Measurements from ENCODE around the gene ADD1. TPM values are rescaled to one million over a fixed set of nuclear protein-coding genes. Genes with fewer than 3 reads are reported as not detected.
"Not testable (repeated sequence)": the region's sequence is repeated elsewhere in the genome, so short reads cannot be mapped to it uniquely, and the experiment has no call there.

The ADD1 gene
- total and polyA plus RNA-seq, 8 donors = 70.9 to 160 (median 92.0) TPM

DNA sequence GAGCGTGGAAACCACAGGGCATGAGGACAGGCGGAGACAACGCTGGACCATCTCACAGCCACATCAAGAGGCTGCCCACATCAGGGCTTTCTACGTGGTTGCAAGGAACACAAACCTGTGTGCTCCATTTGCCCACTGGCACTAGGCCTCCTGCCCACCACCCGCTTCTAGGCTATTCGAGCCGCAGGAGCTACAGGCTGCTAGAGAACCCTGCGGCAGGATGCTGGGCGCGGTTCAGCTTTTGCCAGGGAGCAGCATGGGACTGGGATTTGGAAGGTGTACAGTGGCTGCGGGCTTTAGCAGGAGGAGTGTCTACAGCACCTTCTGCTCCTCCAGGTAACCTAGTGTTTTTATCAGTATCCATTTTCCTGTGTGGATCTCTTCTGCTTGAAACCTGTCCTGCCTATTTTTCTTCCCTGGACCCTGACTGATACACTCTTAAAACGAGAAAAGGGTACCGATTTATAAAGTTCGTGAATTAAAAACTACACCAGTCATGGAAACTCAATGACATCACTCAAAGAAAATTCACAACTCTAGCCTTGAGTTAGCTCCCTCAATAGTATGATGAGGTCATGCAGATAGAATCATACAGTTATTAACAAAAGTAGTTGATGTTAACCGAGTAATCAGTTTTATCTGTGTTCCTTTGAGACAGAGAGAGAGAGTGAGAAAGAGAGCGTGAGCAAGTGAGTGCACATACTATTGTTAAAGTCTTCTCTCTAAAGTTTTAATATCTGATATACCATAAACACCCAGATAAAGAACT lies 106.8 kb downstream of the ADD1 start:
- peak in 2 of 6 donors; percentile 17 to 36 for DNase-seq
- ATAC-seq = no peak
- intact Hi-C loops (cut with DNase I) = no loop called here
- no peaks in the 10 kb centered on the region for H3K27me3 ChIP-seq
- TF ChIP-seq, protein P1, sequence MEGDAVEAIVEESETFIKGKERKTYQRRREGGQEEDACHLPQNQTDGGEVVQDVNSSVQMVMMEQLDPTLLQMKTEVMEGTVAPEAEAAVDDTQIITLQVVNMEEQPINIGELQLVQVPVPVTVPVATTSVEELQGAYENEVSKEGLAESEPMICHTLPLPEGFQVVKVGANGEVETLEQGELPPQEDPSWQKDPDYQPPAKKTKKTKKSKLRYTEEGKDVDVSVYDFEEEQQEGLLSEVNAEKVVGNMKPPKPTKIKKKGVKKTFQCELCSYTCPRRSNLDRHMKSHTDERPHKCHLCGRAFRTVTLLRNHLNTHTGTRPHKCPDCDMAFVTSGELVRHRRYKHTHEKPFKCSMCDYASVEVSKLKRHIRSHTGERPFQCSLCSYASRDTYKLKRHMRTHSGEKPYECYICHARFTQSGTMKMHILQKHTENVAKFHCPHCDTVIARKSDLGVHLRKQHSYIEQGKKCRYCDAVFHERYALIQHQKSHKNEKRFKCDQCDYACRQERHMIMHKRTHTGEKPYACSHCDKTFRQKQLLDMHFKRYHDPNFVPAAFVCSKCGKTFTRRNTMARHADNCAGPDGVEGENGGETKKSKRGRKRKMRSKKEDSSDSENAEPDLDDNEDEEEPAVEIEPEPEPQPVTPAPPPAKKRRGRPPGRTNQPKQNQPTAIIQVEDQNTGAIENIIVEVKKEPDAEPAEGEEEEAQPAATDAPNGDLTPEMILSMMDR (IDR thresholded peaks at IDR 0.05) = no peak
- H3K9me3 ChIP-seq = no peaks in the 10 kb centered on the region
- H3K27ac ChIP-seq = no peak overlapping the region
- no peak for FAIRE-seq
- 93 to 94% methylated on average over 16 of the region's 16 CpGs for WGBS, 2 donors
- H3K4me3 ChIP-seq = no peak overlapping the region
- no peaks in the 10 kb centered on the region for H3K4me1 ChIP-seq
- peaks cover 5 to 79% (median 50%) of the 10 kb centered on the region in 3 donors for H3K36me3 ChIP-seq

DNA sequence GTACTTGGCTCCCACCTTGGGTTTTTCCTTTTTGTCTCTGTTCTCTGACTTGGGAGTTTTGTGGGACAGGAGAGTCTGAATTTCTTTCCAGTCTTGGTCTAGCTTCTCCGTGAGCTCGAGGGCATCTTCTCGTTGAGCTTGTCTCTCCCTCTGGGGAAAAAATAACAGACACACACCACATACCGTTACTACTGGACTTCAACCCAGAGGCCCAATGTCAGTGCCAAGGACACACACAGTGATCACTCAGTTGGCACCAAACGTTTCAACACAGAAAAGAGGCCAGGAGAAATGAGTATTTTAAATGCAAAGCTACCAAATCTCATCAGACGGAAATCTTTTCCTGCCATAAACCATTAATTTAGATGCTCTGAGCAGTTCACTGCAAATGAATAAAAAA lies 109.9 kb downstream of the ADD1 start:
- intact Hi-C loops (cut with DNase I) = no loop called here
- TF ChIP-seq, protein P1 (IDR thresholded peaks at IDR 0.05) = no peak
- ATAC-seq = no peak
- Histone ChIP-seq H3K27me3 (no peaks in the 10 kb centered on the region), H3K9me3 (no peaks in the 10 kb centered on the region), H3K27ac (no peak overlapping the region), H3K36me3 (peaks cover 4 to 70% (median 36%) of the 10 kb centered on the region in 3 donors), H3K4me3 (no peak overlapping the region), H3K4me1 (no peaks in the 10 kb centered on the region)
- 61 to 74% methylated on average over 6 of the region's 6 CpGs for WGBS, 2 donors
- FAIRE-seq = no peak
- no peak for DNase-seq

DNA sequence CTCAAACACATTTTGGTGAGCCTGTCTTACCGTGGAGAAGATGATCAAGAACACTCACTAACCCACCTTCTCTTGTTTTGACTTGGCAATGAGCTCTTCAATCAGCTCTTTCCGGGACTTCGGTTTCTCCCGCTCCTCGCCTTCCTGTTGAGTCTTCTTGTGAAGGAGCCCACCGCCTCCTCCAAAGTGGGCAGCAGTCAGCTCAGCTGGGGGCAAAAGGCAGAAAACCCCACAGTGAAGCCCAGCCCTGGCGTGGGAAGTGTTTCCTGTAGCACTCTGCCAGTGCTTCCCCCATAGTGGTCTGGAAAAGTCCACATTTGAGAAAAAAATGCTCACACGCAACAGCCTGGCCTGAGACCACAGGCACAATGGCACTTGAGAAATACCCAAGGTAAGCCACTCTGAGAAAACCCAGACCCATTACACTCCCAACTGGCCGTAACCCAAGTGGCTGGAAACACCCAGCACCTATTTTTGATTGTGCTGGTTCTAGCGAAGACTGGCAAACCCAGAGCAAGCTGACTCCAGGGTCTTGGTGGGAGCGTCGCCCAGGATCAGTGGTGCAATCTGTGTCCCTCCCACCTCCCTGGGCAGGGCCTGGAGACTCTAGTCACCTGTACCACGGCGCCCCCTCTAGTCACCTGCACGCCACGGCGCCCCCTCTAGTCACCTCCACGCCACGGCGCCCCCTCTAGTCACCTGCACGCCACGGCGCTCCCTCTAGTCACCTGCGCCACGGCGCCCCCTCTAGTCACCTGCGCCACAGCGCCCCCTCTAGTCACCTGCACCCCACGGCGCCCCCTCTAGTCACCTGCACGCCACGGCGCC lies 110.9 kb downstream of the ADD1 start:
- intact Hi-C loops (cut with DNase I) = no loop called here
- Histone ChIP-seq H3K4me1 (no peaks in the 10 kb centered on the region), H3K4me3 (no peak overlapping the region), H3K36me3 (peaks cover 4 to 60% (median 31%) of the 10 kb centered on the region in 3 donors), H3K27me3 (no peaks in the 10 kb centered on the region), H3K27ac (no peak overlapping the region), H3K9me3 (no peaks in the 10 kb centered on the region)
- TF ChIP-seq, protein P1 (IDR thresholded peaks at IDR 0.05) = no peak
- no peak for FAIRE-seq
- peak in 2 of 4 donors; percentile 9 to 19 for ATAC-seq
- WGBS, 2 donors = 91 to 95% methylated on average over 30 to 33 of the region's 33 CpGs
- DNase-seq = peak in 1 of 6 donors; percentile 29

DNA sequence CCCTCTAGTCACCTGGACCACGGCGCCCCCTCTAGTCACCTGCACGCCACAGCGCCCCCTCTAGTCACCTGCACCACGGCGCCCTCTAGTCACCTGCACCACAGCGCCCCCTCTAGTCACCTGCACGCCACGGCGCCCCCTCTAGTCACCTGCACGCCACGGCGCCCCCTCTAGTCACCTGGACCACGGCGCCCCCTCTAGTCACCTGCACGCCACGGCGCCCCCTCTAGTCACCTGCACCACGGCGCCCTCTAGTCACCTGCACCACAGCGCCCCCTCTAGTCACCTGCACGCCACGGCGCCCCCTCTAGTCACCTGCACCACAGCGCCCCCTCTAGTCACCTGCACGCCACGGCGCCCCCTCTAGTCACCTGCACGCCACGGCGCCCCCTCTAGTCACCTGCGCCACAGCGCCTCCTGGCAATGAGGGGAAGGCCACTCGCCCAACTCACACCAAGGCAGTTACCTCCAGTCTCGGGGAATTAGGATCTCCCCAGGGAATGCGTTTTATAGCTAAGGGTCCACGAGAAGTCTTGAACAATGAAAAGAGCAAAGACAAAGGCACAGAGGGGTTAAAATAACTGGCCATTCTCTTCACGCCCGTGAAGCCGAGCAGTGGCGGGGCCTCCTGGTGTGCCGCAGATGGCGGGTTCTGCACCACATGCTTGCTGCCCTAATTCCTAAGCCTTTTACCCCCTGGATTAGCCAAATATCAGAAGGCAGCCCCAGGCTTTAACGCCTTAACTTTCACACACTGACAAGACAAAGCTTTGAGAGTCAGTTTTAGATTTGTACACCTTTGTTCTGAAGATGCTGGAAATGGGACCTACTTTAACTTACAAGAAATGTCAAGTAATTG lies 111.8 kb downstream of the ADD1 start:
- H3K4me3 ChIP-seq; FAIRE-seq; ATAC-seq; H3K9me3 ChIP-seq; intact Hi-C loops (cut with DNase I); H3K27me3 ChIP-seq; H3K27ac ChIP-seq; H3K4me1 ChIP-seq: not testable (repeated sequence)
- DNase-seq = peak in 1 of 6 donors; percentile 25
- H3K36me3 ChIP-seq = peaks cover 4 to 51% (median 31%) of the 10 kb centered on the region in 3 donors
- whole genome bisulfite sequencing, 2 donors = 97 to 98% methylated on average over 27 to 43 of the region's 44 CpGs

DNA sequence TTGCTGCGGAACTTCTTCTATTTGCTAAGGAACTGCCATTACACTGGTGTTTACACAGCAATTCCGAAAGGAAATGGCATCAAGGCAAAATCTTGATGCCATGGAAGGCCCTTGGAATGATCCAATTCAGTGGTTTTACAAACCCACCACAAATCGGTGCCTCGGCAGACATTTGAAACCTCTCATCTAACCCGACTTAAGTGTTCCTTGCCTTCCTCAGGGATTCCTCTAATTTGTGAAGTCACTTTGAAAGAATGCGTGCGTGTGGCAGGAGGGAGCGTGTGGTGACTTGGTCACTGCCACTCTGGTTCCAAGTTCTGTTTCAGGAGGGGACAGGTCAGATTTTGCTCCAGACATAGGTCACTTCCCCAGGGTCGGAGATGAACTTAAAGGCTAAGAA lies 114.8 kb downstream of the ADD1 start:
- TF ChIP-seq, protein P1 (IDR thresholded peaks at IDR 0.05) = no peak
- Histone ChIP-seq H3K4me3 (no peak overlapping the region), H3K27ac (no peak overlapping the region), H3K9me3 (no peaks in the 10 kb centered on the region), H3K27me3 (no peaks in the 10 kb centered on the region), H3K36me3 (peaks cover 4 to 22% (median 17%) of the 10 kb centered on the region in 3 donors), H3K4me1 (peaks cover 0 to 8% (median 5%) of the 10 kb centered on the region in 3 donors)
- ATAC-seq = no peak
- DNase-seq = no peak
- WGBS, 2 donors = 75 to 82% methylated on average over 9 of the region's 9 CpGs
- no peak for FAIRE-seq
- intact Hi-C loops (cut with DNase I) = no loop called here

DNA sequence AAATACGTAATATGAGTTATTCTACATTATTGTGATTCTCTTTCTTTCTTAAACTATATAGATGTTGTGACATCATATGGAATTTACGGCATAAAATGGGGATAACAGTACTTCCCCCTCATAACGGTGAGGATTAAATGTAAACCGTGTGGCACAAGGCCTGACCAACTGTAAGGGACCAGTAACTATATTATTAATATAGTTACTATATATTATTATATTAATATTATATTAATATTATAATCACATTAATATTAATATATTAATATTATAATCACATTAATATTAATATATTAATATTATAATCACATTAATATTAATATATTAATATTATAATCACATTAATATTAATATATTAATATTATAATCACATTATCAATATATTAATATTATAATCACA lies 116.8 kb downstream of the ADD1 start:
- ATAC-seq; DNase-seq; H3K9me3 ChIP-seq; H3K4me3 ChIP-seq; H3K27me3 ChIP-seq; H3K27ac ChIP-seq; intact Hi-C loops (cut with DNase I): not testable (repeated sequence)
- H3K36me3 ChIP-seq = peaks cover 4 to 19% (median 8%) of the 10 kb centered on the region in 3 donors
- WGBS, 2 donors = 91 to 97% methylated on average over 4 of the region's 4 CpGs
- H3K4me1 ChIP-seq = peaks cover 0 to 11% (median 5%) of the 10 kb centered on the region in 3 donors
- FAIRE-seq = peak; percentile 100
